HEK293T (cell line): ENCODE measurements around the gene SEMA3A.
"Not testable (repeated sequence)": the region's sequence is repeated elsewhere in the genome, so short reads cannot be mapped to it uniquely, and the experiment has no call there.

Experiments used
- CTCF ChIA-PET: fragments of 350-600 bp; formaldehyde crosslinking; extraction: SDS; loops from one replicate; lab custom pipeline; 2021; ENCODE audit warnings: antibody characterized with exemption, inconsistent platforms; lab: Yijun Ruan, JAX
- POLR2A ChIA-PET: fragments of 350-600 bp; formaldehyde crosslinking; extraction: SDS; loops from one replicate; lab custom pipeline; 2020; ENCODE audit warnings: antibody characterized with exemption, inconsistent platforms; lab: Yijun Ruan, JAX
- DNase-seq: peaks from one replicate; pipeline ENCODE4 v3.0.0; 2012; ENCODE audit warnings: mixed read lengths; ENCODE audit errors: extremely low spot score
- ARNT ChIP-seq: fragments of 450-650 bp; IDR thresholded peaks from 2 replicates; pipeline ENCODE4 v1.6.1; 2017; ENCODE audit warnings: mild to moderate bottlenecking
- BHLHE40 ChIP-seq: fragments of 450-650 bp; IDR thresholded peaks from 2 replicates; pipeline ENCODE4 v1.6.1; 2016; ENCODE audit warnings: mild to moderate bottlenecking, moderate library complexity, borderline replicate concordance
- CTBP1 ChIP-seq: fragments of 450-650 bp; IDR thresholded peaks from 2 replicates; pipeline ENCODE4 v1.6.1; 2016; ENCODE audit warnings: borderline replicate concordance
- ELF4 ChIP-seq: fragments of 450-650 bp; IDR thresholded peaks from 2 replicates; pipeline ENCODE4 v1.6.1; 2017; ENCODE audit warnings: antibody characterized with exemption
- FOXA1 ChIP-seq: fragments of 450-650 bp; IDR thresholded peaks from 2 replicates; pipeline ENCODE4 v1.6.1; 2016; ENCODE audit warnings: mild to moderate bottlenecking
- FOXK2 ChIP-seq: fragments of 450-650 bp; IDR thresholded peaks from 2 replicates; pipeline ENCODE4 v1.6.1; 2016; ENCODE audit warnings: mild to moderate bottlenecking
- FOXM1 ChIP-seq: fragments of 450-650 bp; IDR thresholded peaks from 2 replicates; pipeline ENCODE4 v1.6.1; 2017; ENCODE audit warnings: mild to moderate bottlenecking, borderline replicate concordance
- HDGF ChIP-seq: fragments of 450-650 bp; IDR thresholded peaks from 2 replicates; pipeline ENCODE4 v1.6.1; 2017; ENCODE audit warnings: antibody characterized with exemption, borderline replicate concordance
- L3MBTL2 ChIP-seq: fragments of 450-650 bp; conservative IDR thresholded peaks from 2 replicates; pipeline ENCODE4 v1.6.1; 2016; ENCODE audit warnings: mild to moderate bottlenecking
- LEF1 ChIP-seq: fragments of 450-650 bp; IDR thresholded peaks from 2 replicates; pipeline ENCODE4 v1.6.1; 2017; ENCODE audit warnings: mild to moderate bottlenecking, borderline replicate concordance
- NFRKB ChIP-seq: fragments of 450-650 bp; IDR thresholded peaks from 2 replicates; pipeline ENCODE4 v1.6.1; 2016; ENCODE audit warnings: mild to moderate bottlenecking, moderate library complexity
- SP1 ChIP-seq: fragments of 450-650 bp; IDR thresholded peaks from 2 replicates; pipeline ENCODE4 v1.6.1; 2017
- SUZ12 ChIP-seq: fragments of 450-650 bp; IDR thresholded peaks from 2 replicates; pipeline ENCODE4 v1.6.1; 2016; ENCODE audit warnings: mild to moderate bottlenecking
- TARDBP ChIP-seq: fragments of 450-650 bp; IDR thresholded peaks from 2 replicates; pipeline ENCODE4 v1.6.1; 2016
- ZNF384 ChIP-seq: fragments of 450-650 bp; IDR thresholded peaks from 2 replicates; pipeline ENCODE4 v1.6.1; 2016
- TF ChIP-seq, protein P1 (sequence below): fragments of 450-650 bp; IDR thresholded peaks from 2 replicates; pipeline ENCODE4 v1.6.1; 2016

The SEMA3A gene

DNA sequence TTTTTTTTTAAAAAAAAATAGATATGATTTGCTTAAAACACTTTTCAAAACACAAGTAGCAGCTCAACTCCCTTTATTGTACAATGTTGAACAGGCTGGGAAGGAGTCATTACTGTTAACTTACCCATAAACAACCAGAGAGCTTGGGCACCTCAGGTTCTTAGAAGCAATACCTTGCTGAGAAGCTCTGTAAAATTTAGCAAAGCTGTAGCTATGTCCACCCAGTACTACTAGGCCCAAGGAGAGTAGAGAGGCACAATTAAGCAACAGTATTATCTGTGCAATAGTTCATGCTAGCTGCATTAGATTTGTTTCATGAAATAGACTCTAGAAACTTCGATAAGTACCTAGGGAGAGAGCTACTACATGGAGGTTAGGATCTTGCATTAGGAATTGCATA lies 32.0 kb downstream of the SEMA3A start:
- no peak for DNase-seq
- TF ChIP-seq HDGF, result no peak
- no peak for TF ChIP-seq LEF1
- TF ChIP-seq ZNF384, result no peak
- no peak for TF ChIP-seq L3MBTL2
- TF ChIP-seq TARDBP, result no peak
- TF ChIP-seq NFRKB, result no peak
- no peak for TF ChIP-seq FOXK2
- TF ChIP-seq SP1, result no peak
- no peak for TF ChIP-seq ARNT
- TF ChIP-seq FOXM1, result no peak
- TF ChIP-seq CTBP1, result no peak
- POLR2A ChIA-PET, result interaction anchor here (1.3 kb wide), 1 partner anchor 32 kb away, joined by 3 read pairs; the partner anchor contains the start of gene SEMA3A
- CTCF ChIA-PET, result interaction anchor here (1.0 kb wide), 1 partner anchor 189 kb away, joined by 3 read pairs; no protein-coding TSS in a partner anchor

DNA sequence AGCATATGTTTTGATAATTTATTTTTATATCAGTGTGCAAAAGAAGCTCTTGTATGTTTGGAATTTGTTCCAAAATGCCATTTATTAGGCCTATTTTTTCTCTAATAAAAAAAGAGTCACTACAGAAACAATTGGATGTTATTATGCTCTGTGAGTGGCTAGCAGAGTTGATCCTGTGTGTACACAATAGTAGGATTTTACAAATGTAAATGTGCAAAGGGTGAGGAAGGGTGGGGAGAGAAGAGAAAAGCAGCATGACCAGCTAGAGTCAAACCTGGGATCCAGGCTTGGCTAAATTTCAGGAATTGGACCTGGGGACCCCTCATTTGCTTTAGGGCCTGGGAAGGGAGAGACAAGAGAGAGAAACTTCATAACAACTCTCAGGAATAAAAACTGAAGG lies 32.5 kb downstream of the SEMA3A start:
- ChIA-PET POLR2A (interaction anchor here (1.3 kb wide), 1 partner anchor 33 kb away, joined by 3 read pairs; the partner anchor contains the start of gene SEMA3A), CTCF (interaction anchor here (1.0 kb wide), 1 partner anchor 188 kb away, joined by 3 read pairs; no protein-coding TSS in a partner anchor)
- no peak for DNase-seq
- TF ChIP-seq FOXK2, result no peak
- TF ChIP-seq BHLHE40, result no peak
- no peak for TF ChIP-seq CTBP1
- TF ChIP-seq FOXM1, result no peak
- TF ChIP-seq, protein P1, sequence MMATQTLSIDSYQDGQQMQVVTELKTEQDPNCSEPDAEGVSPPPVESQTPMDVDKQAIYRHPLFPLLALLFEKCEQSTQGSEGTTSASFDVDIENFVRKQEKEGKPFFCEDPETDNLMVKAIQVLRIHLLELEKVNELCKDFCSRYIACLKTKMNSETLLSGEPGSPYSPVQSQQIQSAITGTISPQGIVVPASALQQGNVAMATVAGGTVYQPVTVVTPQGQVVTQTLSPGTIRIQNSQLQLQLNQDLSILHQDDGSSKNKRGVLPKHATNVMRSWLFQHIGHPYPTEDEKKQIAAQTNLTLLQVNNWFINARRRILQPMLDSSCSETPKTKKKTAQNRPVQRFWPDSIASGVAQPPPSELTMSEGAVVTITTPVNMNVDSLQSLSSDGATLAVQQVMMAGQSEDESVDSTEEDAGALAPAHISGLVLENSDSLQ, result no peak
- no peak for TF ChIP-seq ARNT
- TF ChIP-seq NFRKB, result no peak

DNA sequence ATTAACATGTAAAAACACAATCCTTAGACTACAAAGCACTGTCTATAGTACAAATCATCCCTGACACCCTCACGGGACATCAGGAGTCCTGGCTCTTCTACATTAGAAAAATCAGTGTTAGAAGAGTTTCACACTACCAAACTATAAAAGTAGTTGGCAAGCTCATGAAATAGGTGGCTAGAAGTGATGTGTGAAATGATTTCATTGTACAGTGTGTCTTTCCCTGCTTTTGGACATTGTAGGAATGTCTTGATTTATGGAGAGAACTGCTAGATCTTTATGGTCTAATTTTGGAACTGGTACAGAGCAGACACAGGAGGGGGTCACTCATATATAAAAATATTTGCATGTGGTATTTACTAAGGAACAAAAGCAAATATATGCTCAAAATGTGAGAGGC lies 33.2 kb downstream of the SEMA3A start:
- POLR2A ChIA-PET, result no interaction called here
- no peak for DNase-seq
- CTCF ChIA-PET, result no interaction called here
- TF ChIP-seq ELF4 (no peak), BHLHE40 (no peak)
- TF ChIP-seq, protein P1, result peak; percentile 64

DNA sequence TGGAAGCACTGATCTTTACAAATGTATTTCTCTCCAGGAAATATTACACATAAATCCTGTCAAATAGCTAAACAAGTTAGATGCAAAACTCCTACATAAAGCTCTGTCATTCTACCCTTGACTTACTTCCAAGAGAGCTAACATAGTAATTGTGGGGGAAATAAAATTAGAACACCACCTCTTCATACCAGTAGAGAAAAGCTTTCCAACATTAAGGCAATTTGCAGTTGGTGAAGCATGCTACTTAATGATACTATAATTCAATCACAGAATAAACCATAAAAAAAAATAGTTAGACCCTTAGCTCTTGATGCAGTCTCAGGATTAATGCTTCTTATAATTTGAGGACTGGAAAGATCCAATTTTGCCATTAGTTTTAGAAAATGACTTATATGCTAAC lies 35.2 kb downstream of the SEMA3A start:
- no peak for DNase-seq
- ChIA-PET POLR2A (no interaction called here), CTCF (no interaction called here)
- no peak for TF ChIP-seq L3MBTL2

DNA sequence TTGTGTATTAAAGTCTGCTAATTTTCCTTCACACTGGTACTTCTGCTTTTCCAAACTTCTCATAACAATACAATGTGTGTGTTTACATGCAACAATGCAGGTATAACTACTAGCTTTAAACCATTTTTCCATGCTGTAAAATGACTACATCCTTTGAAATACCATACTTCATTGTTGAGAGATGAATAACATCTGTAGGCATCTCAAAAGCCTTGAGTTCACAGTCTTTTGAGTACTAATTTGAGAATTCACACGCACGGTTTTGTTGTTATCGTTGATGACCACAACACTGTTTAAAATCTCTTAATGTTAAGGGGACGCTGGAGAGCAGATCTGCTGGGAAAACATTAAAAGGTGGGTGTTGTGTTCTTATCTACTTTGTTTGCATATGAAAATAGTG lies 37.4 kb downstream of the SEMA3A start:
- TF ChIP-seq FOXA1, result no peak
- no peak for TF ChIP-seq ELF4
- TF ChIP-seq FOXM1, result no peak
- TF ChIP-seq SUZ12, result no peak
- TF ChIP-seq L3MBTL2, result no peak
- POLR2A ChIA-PET, result no interaction called here
- CTCF ChIA-PET, result no interaction called here
- no peak for DNase-seq

DNA sequence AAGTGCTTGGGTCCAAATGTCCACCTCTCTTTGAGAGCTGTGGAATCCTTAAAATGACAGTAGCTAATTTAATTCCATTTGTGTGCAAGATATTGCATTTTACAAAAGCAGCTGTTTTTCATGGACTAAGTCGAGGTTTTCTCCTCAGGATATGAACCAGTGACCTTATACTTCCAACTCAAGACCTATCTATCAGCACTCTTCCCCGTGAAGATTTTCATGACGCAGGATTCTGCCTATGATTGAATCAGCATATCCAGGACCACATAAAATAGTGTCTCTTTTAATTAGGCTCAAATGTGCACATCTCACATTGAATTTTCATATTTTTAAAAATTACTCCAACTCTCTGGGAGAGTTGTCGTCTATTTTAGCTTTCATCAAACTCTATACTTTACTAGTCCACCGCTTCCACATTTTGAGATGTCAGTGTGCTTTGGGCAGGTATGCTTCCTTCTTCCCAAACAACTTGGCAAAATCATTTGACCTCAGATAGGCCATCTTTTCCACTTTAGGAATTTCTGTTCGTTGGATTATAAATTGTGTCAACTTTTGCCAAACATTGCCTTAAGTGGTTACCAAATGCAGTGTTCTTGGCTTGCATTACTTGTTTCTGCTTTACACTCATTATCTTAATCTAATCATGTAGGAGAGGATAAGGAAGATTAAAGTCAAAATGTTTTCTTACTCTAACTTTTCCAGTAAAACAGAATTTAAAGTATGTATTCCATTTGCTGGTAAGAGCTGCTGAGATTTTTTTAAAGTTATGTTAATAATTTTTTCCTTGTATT lies 39.4 kb downstream of the SEMA3A start:
- TF ChIP-seq FOXA1 (no peak), FOXM1 (no peak), ARNT (no peak), FOXK2 (no peak), L3MBTL2 (no peak), SUZ12 (no peak), HDGF (no peak), LEF1 (no peak), ELF4 (no peak), SP1 (no peak)
- ChIA-PET CTCF (interaction anchor here (0.7 kb wide), 1 partner anchor 98 kb away, joined by 3 read pairs; no protein-coding TSS in a partner anchor), POLR2A (no interaction called here)
- DNase-seq, result no peak

DNA sequence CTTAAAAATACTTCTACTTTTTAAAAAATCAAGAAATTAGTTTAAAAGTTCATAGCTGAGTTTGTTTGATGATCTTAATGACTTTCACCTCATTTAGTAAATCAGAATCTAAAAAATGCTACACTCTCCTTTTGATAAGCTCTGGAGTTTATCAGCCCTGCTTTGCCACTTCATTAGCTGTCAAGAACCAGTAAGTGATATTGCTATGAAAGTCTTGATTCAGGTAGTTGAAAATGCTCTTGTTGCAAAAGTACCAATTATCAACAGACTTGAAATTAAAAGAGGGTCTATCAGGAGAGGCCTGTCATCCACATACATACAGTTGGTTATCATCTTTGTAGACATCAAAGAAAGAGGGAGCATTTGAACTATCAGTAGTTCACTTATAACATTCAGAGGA lies 41.6 kb downstream of the SEMA3A start:
- POLR2A ChIA-PET, result no interaction called here
- CTCF ChIA-PET, result interaction anchor here (0.5 kb wide), 1 partner anchor 59 kb away, joined by 10 read pairs; no protein-coding TSS in a partner anchor

DNA sequence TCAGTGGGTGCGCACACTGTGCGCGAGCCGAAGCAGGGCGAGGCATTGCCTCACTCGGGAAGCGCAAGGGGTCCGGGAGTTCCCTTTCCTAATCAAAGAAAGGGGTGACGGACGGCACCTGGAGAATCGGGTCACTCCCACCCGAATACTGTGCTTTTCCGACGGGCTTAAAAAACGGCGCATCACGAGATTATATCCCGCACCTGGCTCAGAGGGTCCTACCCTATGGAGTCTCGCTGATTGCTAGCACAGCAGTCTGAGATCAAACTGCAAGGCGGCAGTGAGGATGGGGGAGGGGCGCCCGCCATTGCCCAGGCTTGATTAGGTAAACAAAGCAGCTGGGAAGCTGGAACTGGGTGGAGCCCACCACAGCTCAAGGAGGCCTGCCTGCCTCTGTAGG lies 44.2 kb downstream of the SEMA3A start:
- CTCF ChIA-PET, POLR2A ChIA-PET, DNase-seq: not testable (repeated sequence)

More for the DNA sequence above, 41.6 kb downstream of the SEMA3A start:
- DNase-seq, result no peak
- TF ChIP-seq NFRKB (no peak), ZNF384 (no peak), SUZ12 (no peak), L3MBTL2 (no peak), LEF1 (no peak), SP1 (no peak), ELF4 (no peak), BHLHE40 (no peak), TARDBP (no peak), HDGF (no peak), FOXM1 (no peak), FOXK2 (no peak), FOXA1 (no peak), ARNT (no peak)
- TF ChIP-seq, protein P1, result no peak
